GM23338 (cell line): ENCODE data around the gene DTNA.

ENCODE experiments used
- CREB1 ChIP-seq: fragments of 250-450 bp; sonication (Bioruptor Pico); IDR thresholded peaks from 2 replicates; pipeline ENCODE4 v1.5.0; 2020; ENCODE audit warnings: low read depth, mild to moderate bottlenecking, moderate library complexity
- CTCF ChIP-seq, 2 experiments: fragments of 200-600 bp in 1 of 2; sonication (generic) in 1 of 2; conservative IDR thresholded peaks; 2 replicates each; pipeline versions ENCODE4 v1.5.1 to v1.6.1; 2016 to 2017; ENCODE audit warnings: antibody characterized with exemption in 2 of 2, low read depth in 2 of 2, mild to moderate bottlenecking in 2 of 2, moderate library complexity in 1 of 2
- ETS1 ChIP-seq: IDR thresholded peaks from 2 replicates; pipeline ENCODE4 v1.6.1; 2016; ENCODE audit warnings: antibody characterized with exemption
- EZH2 ChIP-seq: fragments of 200-600 bp; sonication (generic); IDR thresholded peaks from one replicate; pipeline ENCODE4 v1.8.0; 2017; ENCODE audit warnings: antibody characterized with exemption, mild to moderate bottlenecking, low read depth; ENCODE audit not compliant: unreplicated experiment
- EZH2phosphoT487 ChIP-seq: fragments of 200-600 bp; sonication (generic); IDR thresholded peaks from one replicate; pipeline ENCODE4 v1.8.1; 2018; ENCODE audit warnings: antibody characterized with exemption; ENCODE audit not compliant: unreplicated experiment
- JUNB ChIP-seq: IDR thresholded peaks from one replicate; pipeline ENCODE4 v1.6.1; 2016; ENCODE audit warnings: antibody characterized with exemption; ENCODE audit not compliant: unreplicated experiment
- NANOG ChIP-seq: IDR thresholded peaks from 2 replicates; pipeline ENCODE4 v1.6.1; 2016; ENCODE audit warnings: antibody characterized with exemption, borderline replicate concordance
- POLR2AphosphoS5 ChIP-seq: IDR thresholded peaks from 2 replicates; pipeline ENCODE4 v1.6.1; 2016; ENCODE audit warnings: antibody characterized with exemption, low read depth
- REST ChIP-seq: IDR thresholded peaks from one replicate; pipeline ENCODE4 v1.6.1; 2018; ENCODE audit warnings: antibody characterized with exemption; ENCODE audit not compliant: unreplicated experiment
- ZNF114 ChIP-seq: fragments of 250-450 bp; sonication (Bioruptor Pico); IDR thresholded peaks from 2 replicates; pipeline ENCODE4 v1.5.0; 2020; ENCODE audit warnings: mild to moderate bottlenecking, moderate library complexity
- ZNF331 ChIP-seq: fragments of 250-450 bp; sonication (Bioruptor Pico); IDR thresholded peaks from 2 replicates; pipeline ENCODE4 v1.5.0; 2020; ENCODE audit warnings: low read depth, mild to moderate bottlenecking, moderate library complexity
- ZNF462 ChIP-seq: fragments of 250-450 bp; sonication (Bioruptor Pico); IDR thresholded peaks from 2 replicates; pipeline ENCODE4 v1.5.0; 2020; ENCODE audit warnings: mild to moderate bottlenecking, moderate library complexity

GRCh38 chr18:34779112-34779511 lies 69.0 kb downstream of the DTNA start:
- no peak for TF ChIP-seq CTCF (conservative IDR thresholded peaks at IDR 0.05; ENCODE audit: low read depth in 2 of 2)
- TF ChIP-seq EZH2: no peak
- TF ChIP-seq ZNF331: no peak
- no peak for TF ChIP-seq POLR2AphosphoS5
- TF ChIP-seq REST: no peak
- TF ChIP-seq CREB1: no peak
- no peak for TF ChIP-seq EZH2phosphoT487
- no peak for TF ChIP-seq NANOG
- no peak for TF ChIP-seq ZNF114 (CRISPR knock-in tag)
- no peak for TF ChIP-seq ZNF462 (CRISPR knock-in tag)
- TF ChIP-seq ETS1: no peak
- no peak for TF ChIP-seq JUNB
